ENCODE data around the gene CDH23. TPM values are rescaled to one million over a fixed set of nuclear protein-coding genes. Genes with fewer than 3 reads are reported as not detected.

The CDH23 gene
- total RNA-seq, 4 donors from 2014 or later = 14.4 to 29.6 (median 19.7) TPM

DNA sequence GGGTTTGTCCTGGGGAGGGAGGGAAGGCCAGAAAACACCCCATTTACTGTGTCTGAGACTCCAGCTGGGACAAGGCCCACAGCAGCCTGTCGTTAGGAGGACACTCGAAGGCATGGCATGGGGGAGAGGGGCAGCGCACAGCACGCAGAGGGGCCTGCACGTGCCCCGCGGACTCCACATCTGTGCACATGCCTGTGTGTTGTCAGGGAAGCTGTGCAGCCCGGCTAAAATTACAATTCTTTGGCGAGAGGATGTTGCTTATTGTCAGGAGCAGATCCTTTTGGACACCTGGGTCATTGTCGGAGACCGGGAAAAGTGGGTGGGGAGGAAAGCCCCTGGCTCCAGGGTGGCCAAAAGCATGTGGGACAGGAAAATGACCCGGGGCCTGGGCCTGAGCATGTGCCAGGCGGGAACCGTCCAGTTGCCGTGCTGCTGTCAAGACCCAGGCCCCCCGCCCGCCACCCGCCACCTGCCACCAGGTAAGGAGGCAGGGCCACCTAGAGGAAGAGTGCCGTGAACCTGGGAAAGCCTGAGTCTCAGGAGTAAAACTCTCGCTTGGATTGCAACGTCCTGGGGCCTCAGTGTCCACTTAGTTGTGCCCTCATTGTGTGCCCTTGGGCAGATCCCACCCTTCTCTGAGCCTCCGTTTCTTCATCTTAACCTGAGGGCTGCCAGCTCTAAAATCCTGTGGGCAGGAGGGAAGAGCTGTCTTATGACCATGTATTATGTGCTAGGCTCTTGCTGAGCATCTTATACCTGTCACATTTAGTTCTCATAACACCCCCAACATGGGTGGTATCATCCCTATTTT lies 369.4 kb downstream of the CDH23 start:
- peaks cover 0 to 33% (median 18%) of the 10 kb centered on the region in 4 donors for H3K36me3 ChIP-seq
- TF ChIP-seq EP300 (IDR thresholded peaks at IDR 0.05) = no peak
- TF ChIP-seq POLR2AphosphoS5 (IDR thresholded peaks at IDR 0.05) = peak in 1 of 2 donors; percentile 1
- no peaks in the 10 kb centered on the region for H3K9me3 ChIP-seq
- H3K27ac ChIP-seq (replicated peaks in 1 of 4) = peak overlapping the region; percentile 94 to 98 (median 96)
- no peak for DNase-seq (ENCODE audit: extremely low spot score)
- intact Hi-C loops (cut with DNase I) = no loop called here
- H3K4me1 ChIP-seq = peaks cover 93 to 100% (median 99%) of the 10 kb centered on the region in 4 donors
- no peaks in the 10 kb centered on the region for H3K27me3 ChIP-seq
- 76% methylated on average over 21 of the region's 22 CpGs for WGBS
- H3K4me3 ChIP-seq = peak overlapping the region in 1 of 4 donors; percentile 8

GRCh38 chr10:71766717-71767419 lies 370.1 kb downstream of the CDH23 start:
- Histone ChIP-seq H3K4me3 (peak overlapping the region in 1 of 4 donors; percentile 5), H3K9me3 (no peaks in the 10 kb centered on the region), H3K27me3 (no peaks in the 10 kb centered on the region), H3K4me1 (peaks cover 98 to 100% (median 99%) of the 10 kb centered on the region in 4 donors), H3K27ac (replicated peaks in 1 of 4) (peak overlapping the region; percentile 94 to 98 (median 96)), H3K36me3 (peaks cover 0 to 26% (median 10%) of the 10 kb centered on the region in 4 donors)
- TF ChIP-seq POLR2A (IDR thresholded peaks at IDR 0.05; ENCODE audit: low read depth) (no peak), CTCF (IDR thresholded peaks at IDR 0.05) (no peak), POLR2AphosphoS5 (IDR thresholded peaks at IDR 0.05) (peak; percentile 40 to 86), EP300 (IDR thresholded peaks at IDR 0.05) (peak; percentile 61)
- WGBS = 49% methylated on average over 9 of the region's 10 CpGs
- intact Hi-C loops (cut with DNase I) = no loop called here
- DNase-seq (ENCODE audit: extremely low spot score) = no peak

DNA sequence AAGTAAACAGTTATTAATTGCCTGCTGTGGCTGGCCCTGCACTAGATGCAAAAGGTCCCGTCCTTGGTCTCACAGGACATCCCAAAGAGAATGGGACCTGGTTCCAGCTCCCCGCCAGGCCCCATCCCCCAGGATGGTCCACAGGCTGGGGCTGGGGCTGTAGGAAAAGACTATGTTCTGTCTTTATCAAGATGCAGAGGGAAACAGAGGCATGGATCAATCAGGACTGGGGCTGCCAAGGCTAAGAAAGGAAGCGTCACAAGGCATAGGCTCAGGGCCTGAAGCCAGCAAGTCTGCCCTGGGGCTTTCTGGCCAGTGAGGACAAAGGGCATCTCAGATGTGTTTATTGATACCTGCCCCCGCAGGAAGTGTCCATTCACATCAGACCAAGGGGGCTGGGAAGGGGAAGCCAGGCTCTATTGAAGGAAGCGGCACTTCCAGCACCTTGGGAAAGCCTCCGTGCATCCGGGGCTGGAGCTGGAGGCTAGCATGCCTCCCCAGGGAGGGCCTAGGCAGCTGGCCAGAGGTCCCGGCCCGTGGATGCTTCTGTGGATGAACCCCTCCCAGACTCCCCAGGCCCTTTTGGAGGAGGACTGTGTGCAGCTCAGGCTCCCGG lies 370.8 kb downstream of the CDH23 start:
- no peaks in the 10 kb centered on the region for H3K9me3 ChIP-seq
- no peaks in the 10 kb centered on the region for H3K27me3 ChIP-seq
- intact Hi-C loops (cut with DNase I) = no loop called here
- no peak for DNase-seq (ENCODE audit: extremely low spot score)
- TF ChIP-seq POLR2AphosphoS5 (IDR thresholded peaks at IDR 0.05) (peak in 1 of 2 donors; percentile 2), CTCF (IDR thresholded peaks at IDR 0.05) (no peak)
- H3K36me3 ChIP-seq = peaks cover 0 to 19% (median 4%) of the 10 kb centered on the region in 4 donors
- H3K27ac ChIP-seq (replicated peaks in 1 of 4) = peak overlapping the region; percentile 94 to 98 (median 96)
- H3K4me3 ChIP-seq = peak overlapping the region in 2 of 4 donors; percentile 15 to 34
- WGBS = 47% methylated on average over 5 of the region's 10 CpGs
- H3K4me1 ChIP-seq = peaks cover 98 to 100% (median 99%) of the 10 kb centered on the region in 4 donors

GRCh38 chr10:71769279-71769823 lies 372.6 kb downstream of the CDH23 start:
- peaks cover 0 to 6% (median 0%) of the 10 kb centered on the region in 4 donors for H3K36me3 ChIP-seq
- intact Hi-C loops (cut with DNase I) = no loop called here
- H3K27ac ChIP-seq (replicated peaks in 1 of 4) = peak overlapping the region; percentile 94 to 98 (median 96)
- H3K4me3 ChIP-seq = peak overlapping the region; percentile 17 to 80 (median 32)
- DNase-seq (ENCODE audit: extremely low spot score) = no peak
- TF ChIP-seq POLR2AphosphoS5 (IDR thresholded peaks at IDR 0.05) (peak in 1 of 2 donors; percentile 13), EP300 (IDR thresholded peaks at IDR 0.05) (no peak)
- H3K9me3 ChIP-seq = no peaks in the 10 kb centered on the region
- no peaks in the 10 kb centered on the region for H3K27me3 ChIP-seq
- H3K4me1 ChIP-seq = peaks cover 91 to 98% (median 97%) of the 10 kb centered on the region in 4 donors
- 24% methylated on average over 5 of the region's 5 CpGs for WGBS

DNA sequence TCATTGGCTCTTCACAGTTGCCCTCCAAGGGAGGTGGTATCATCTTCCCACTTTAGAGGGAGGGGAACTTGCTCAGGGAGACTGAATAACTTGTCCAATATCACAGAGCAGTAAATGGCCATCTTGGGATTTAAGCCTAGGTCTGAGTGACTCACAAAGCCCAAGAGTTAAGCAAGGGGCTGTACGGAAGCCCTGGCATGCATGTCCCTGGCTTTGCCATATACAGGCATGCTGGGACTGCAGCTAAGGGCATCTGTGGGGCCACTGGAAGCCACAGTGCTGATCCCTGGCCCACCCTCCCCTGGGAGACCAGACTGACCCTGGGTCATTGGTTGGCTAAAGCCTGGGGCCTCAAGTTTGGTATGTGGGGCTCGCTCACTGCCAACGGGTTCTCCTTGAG lies 373.5 kb downstream of the CDH23 start:
- peaks cover 89 to 98% (median 97%) of the 10 kb centered on the region in 4 donors for H3K4me1 ChIP-seq
- WGBS = 75% methylated on average over 3 of the region's 3 CpGs
- TF ChIP-seq POLR2AphosphoS5 (IDR thresholded peaks at IDR 0.05) (peak in 1 of 2 donors; percentile 11), POLR2A (IDR thresholded peaks at IDR 0.05; ENCODE audit: low read depth) (no peak)

More for the DNA sequence above, 373.5 kb downstream of the CDH23 start:
- no peaks in the 10 kb centered on the region for H3K36me3 ChIP-seq
- H3K27ac ChIP-seq (replicated peaks in 1 of 4) = peak overlapping the region; percentile 94 to 98 (median 96)
- peak overlapping the region; percentile 76 to 95 (median 85) for H3K4me3 ChIP-seq
- no peaks in the 10 kb centered on the region for H3K9me3 ChIP-seq
- DNase-seq (ENCODE audit: extremely low spot score) = no peak
- no peaks in the 10 kb centered on the region for H3K27me3 ChIP-seq
- intact Hi-C loops (cut with DNase I) = loop anchor here (5.0 kb wide), 2 partner anchors 58 to 148 kb away; no protein-coding TSS in a partner anchor
